Measurements from ENCODE around the gene RNF222. TPM values are rescaled to one million over a fixed set of nuclear protein-coding genes. Genes with fewer than 3 reads are reported as not detected.

The RNF222 gene
- total and polyA plus RNA-seq, 2 of the 8 experiments (the other 6 are each of a cell fraction or from before 2014, with no cell fraction given) = not detected

DNA sequence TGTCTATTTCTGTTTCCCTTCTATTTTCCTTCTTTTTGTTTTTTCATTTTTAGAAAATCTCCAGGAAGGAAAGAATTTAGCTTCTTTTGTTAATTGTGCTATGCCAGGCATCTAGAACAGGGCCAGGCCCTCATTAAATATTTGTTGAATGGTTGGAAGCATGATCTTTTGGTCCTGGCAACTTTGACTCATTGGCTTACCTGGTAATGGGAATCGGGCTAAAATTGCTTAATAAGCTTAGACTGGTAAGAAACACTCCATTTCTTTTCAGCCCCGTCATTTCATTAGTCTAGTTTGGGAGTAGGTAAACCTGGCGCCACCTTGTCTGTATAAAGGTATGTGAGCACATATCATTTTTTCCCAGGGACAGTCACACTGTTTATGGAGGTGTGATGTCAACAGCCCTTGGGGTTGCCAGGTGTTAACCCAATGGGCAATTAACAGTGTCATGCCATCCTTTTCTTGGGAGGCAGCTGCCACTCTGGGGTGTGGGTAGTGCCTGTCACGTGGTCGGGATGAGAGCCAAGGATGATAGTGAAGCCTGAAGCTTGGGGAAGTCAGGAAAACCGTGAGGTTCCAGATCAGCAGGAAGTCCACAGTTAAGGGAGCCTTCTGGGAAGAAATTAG is 28.6 kb upstream of the RNF222 start (continued):
- no peak for TF ChIP-seq YY1 (IDR thresholded peaks at IDR 0.05; ENCODE audit: low read depth, low read length)
- TF ChIP-seq, protein P1, sequence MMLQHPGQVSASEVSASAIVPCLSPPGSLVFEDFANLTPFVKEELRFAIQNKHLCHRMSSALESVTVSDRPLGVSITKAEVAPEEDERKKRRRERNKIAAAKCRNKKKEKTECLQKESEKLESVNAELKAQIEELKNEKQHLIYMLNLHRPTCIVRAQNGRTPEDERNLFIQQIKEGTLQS (IDR thresholded peaks at IDR 0.05; ENCODE audit: insufficient read depth, low read depth, low read length) = no peak
- no peak for TF ChIP-seq GABPA (IDR thresholded peaks at IDR 0.05; ENCODE audit: borderline replicate concordance, insufficient read depth, low read length)

Data from H1 (cell line).